Body of pancreas (tissue), 4 donors: Measurements from ENCODE around the gene ITGAX. TPM values are rescaled to one million over a fixed set of nuclear protein-coding genes. Genes with fewer than 3 reads are reported as not detected.

ENCODE experiments used
- ATAC-seq: fragments of 150-250 bp; one replicate; pipeline ENCODE4 v1.9.1; 2016
- DNase-seq, 4 donors: peaks; one replicate each; pipeline ENCODE4 v3.0.0-alpha.2; 2019
- H3K27ac ChIP-seq, 4 donors: fragments of 200-600 bp; sonication (generic); 1 replicate in 3 of 4; 2 replicates in 1 of 4; pipeline versions ENCODE4 v1.5.1 to v1.6.1; 2016 to 2019; ENCODE audit warnings: mild to moderate bottlenecking in 1 of 4, mixed read lengths in 1 of 4, moderate library complexity in 1 of 4
- H3K27me3 ChIP-seq, 2 donors: fragments of 200-600 bp; sonication (generic); one replicate each; pipeline ENCODE4 v1.6.0; 2016; ENCODE audit warnings: mild to moderate bottlenecking in 1 of 2
- H3K36me3 ChIP-seq, 2 donors: fragments of 200-600 bp; sonication (generic); replicated peaks in 1 of 2; 2 replicates each; pipeline ENCODE4 v1.5.1; 2016; ENCODE audit warnings: low read depth in 2 of 2; ENCODE audit not compliant: insufficient read depth in 1 of 2
- H3K4me1 ChIP-seq: fragments of 200-600 bp; sonication (generic); one replicate; pipeline ENCODE4 v1.6.0; 2016
- H3K4me3 ChIP-seq, 2 donors: fragments of 200-600 bp; sonication (generic); 1 replicate in 1 of 2; 2 replicates in 1 of 2; pipeline ENCODE4 v1.5.1; 2016 to 2019
- H3K9me3 ChIP-seq, 3 donors: fragments of 200-600 bp; sonication (generic); 1 replicate in 2 of 3; 2 replicates in 1 of 3; pipeline ENCODE4 v1.5.1; 2016
- CTCF ChIP-seq, 7 experiments: fragments of 450-650 bp in 4 of 7; fragments of 200-600 bp in 3 of 7; sonication (generic) in 3 of 7; IDR thresholded peaks; one replicate each; pipeline ENCODE4 v1.5.1; 2016 to 2019; ENCODE audit warnings: antibody characterized with exemption in 7 of 7
- POLR2A ChIP-seq, 3 donors: fragments of 450-650 bp; IDR thresholded peaks; one replicate each; pipeline ENCODE4 v1.6.1; 2016; ENCODE audit warnings: antibody characterized with exemption in 3 of 3, mild to moderate bottlenecking in 2 of 3
- WGBS, 2 donors: methylation state at CpG; one replicate each; pipeline ENCODE4 v1.1.5; 2017; 5-methylcytosine and 5-hydroxymethylcytosine counted together
- intact Hi-C: fragments of 100-400 bp; cut with DNase I; formaldehyde crosslinking; loops from one replicate; pipeline ENCODE4 v1.15.1; 2023
- total RNA-seq, 2 donors: library from RNA; depleted of rRNA; stranded (reverse); fragments of >200 nt; gene quantifications; one replicate each; pipeline ENCODE4 v1.1.0, GENCODE V29; 2016

The ITGAX gene
- total RNA-seq, 2 donors from 2014 or later: 3.0 to 8.6 TPM

DNA sequence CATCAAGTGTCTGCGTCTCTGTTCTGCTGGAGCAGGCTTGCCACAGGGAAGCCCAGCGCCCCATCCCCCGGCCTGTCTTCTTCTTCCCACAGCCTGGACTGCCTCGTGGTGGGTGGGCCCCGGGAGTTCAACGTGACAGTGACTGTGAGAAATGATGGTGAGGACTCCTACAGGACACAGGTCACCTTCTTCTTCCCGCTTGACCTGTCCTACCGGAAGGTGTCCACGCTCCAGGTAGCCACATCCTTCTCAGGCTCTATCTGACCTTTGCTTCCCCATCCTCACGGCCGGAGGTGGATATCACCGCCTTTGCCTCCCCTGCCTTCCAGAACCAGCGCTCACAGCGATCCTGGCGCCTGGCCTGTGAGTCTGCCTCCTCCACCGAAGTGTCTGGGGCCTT lies 29.8 kb upstream of the ITGAX start:
- WGBS, 2 donors: 66 to 77% methylated on average over 16 of the region's 16 CpGs
- H3K27me3 ChIP-seq: peaks cover 0 to 2% of the 10 kb centered on the region in 2 donors
- intact Hi-C loops: no loop called here
- TF ChIP-seq POLR2A (IDR thresholded peaks at IDR 0.05) (no peak), CTCF (IDR thresholded peaks at IDR 0.05) (no peak)
- no peaks in the 10 kb centered on the region for H3K36me3 ChIP-seq
- no peak for DNase-seq
- ATAC-seq: no peak
- H3K4me3 ChIP-seq: no peak overlapping the region
- no peak overlapping the region for H3K27ac ChIP-seq
- no peaks in the 10 kb centered on the region for H3K4me1 ChIP-seq
- H3K9me3 ChIP-seq: no peaks in the 10 kb centered on the region

- Histone ChIP-seq H3K27ac (no peak overlapping the region), H3K4me1 (peaks cover 13% of the 10 kb centered on the region), H3K4me3 (no peak overlapping the region), H3K36me3 (no peaks in the 10 kb centered on the region), H3K27me3 (peaks cover 0 to 15% of the 10 kb centered on the region in 2 donors), H3K9me3 (no peaks in the 10 kb centered on the region)
- 34 to 43% methylated on average over 10 of the region's 10 CpGs for WGBS, 2 donors
- DNase-seq (no peak), ATAC-seq (no peak)
- intact Hi-C loops: no loop called here
- TF ChIP-seq POLR2A (IDR thresholded peaks at IDR 0.05): no peak
Observed at GRCh38 chr16:31327646-31328225, 27.2 kb upstream of the ITGAX start.

- no peak overlapping the region for H3K4me3 ChIP-seq
- TF ChIP-seq CTCF (IDR thresholded peaks at IDR 0.05) (no peak), POLR2A (IDR thresholded peaks at IDR 0.05) (no peak)
- intact Hi-C loops: no loop called here
- DNase-seq: no peak
- WGBS, 2 donors: 65 to 66% methylated on average over 12 of the region's 12 CpGs
- no peaks in the 10 kb centered on the region for H3K36me3 ChIP-seq
- H3K27ac ChIP-seq: no peak overlapping the region
- peaks cover 0 to 15% of the 10 kb centered on the region in 2 donors for H3K27me3 ChIP-seq
- ATAC-seq: no peak
- H3K4me1 ChIP-seq: peaks cover 13% of the 10 kb centered on the region
- H3K9me3 ChIP-seq: no peaks in the 10 kb centered on the region
Observed at GRCh38 chr16:31328322-31329052, 26.5 kb upstream of the ITGAX start.

DNA sequence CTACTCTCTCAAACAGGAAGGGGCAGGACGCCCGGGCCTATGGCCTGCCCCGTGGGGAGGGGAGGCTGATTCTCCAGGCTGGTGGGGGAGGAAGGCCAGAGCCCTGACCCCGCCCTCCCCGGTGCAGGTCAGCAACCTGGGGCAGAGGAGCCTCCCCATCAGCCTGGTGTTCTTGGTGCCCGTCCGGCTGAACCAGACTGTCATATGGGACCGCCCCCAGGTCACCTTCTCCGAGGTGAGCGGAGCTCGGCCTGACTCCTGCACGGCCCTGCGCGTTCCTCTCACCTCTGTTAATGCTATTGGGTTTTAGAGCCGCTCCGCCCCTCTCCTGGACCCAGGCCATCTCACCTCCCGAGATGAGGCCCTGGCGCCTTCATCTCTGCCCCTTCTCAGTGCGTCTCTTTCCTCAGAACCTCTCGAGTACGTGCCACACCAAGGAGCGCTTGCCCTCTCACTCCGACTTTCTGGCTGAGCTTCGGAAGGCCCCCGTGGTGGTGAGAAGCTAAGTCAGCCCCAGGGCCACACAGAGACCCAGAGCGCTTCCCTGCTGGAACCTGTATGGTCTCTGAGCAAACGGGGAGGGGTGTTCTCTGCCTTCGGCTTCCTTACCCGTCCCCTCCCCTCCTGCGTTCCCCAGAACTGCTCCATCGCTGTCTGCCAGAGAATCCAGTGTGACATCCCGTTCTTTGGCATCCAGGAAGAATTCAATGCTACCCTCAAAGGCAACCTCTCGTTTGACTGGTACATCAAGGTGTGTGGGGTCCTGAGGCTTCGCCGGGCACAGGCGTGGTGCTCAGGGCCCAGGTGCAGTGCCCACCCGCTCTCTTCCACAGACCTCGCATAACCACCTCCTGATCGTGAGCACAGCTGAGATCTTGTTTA lies 25.1 kb upstream of the ITGAX start:
- no peak for DNase-seq
- 29 to 31% methylated on average over 32 to 39 of the region's 39 CpGs for WGBS, 2 donors
- H3K4me3 ChIP-seq: no peak overlapping the region

More for the DNA sequence above, 25.1 kb upstream of the ITGAX start:
- no peaks in the 10 kb centered on the region for H3K36me3 ChIP-seq
- no peak overlapping the region for H3K27ac ChIP-seq
- H3K27me3 ChIP-seq: peaks cover 0 to 15% of the 10 kb centered on the region in 2 donors
- TF ChIP-seq CTCF (IDR thresholded peaks at IDR 0.05): no peak
- TF ChIP-seq POLR2A (IDR thresholded peaks at IDR 0.05): no peak
- H3K4me1 ChIP-seq: peaks cover 13% of the 10 kb centered on the region
- no peaks in the 10 kb centered on the region for H3K9me3 ChIP-seq
- intact Hi-C loops: no loop called here
- no peak for ATAC-seq
